Upper lobe of left lung (tissue), 4 donors: ENCODE results near the gene MTF2.

ENCODE experiments used
- CTCF ChIP-seq, 6 experiments: fragments of 450-650 bp in 4 of 6; fragments of 200-600 bp in 2 of 6; sonication (generic) in 2 of 6; IDR thresholded peaks; one replicate each; pipeline ENCODE4 v1.5.1; 2016 to 2019; ENCODE audit warnings: antibody characterized with exemption in 6 of 6
- POLR2A ChIP-seq, 4 donors: fragments of 450-650 bp; IDR thresholded peaks; one replicate each; pipeline ENCODE4 v1.5.1; 2016 to 2017; ENCODE audit warnings: antibody characterized with exemption in 4 of 4, mild to moderate bottlenecking in 2 of 4
- POLR2AphosphoS5 ChIP-seq, 2 donors: sonication (generic); formaldehyde crosslinking; IDR thresholded peaks; one replicate each; pipeline ENCODE4 v1.5.1; 2017; ENCODE audit warnings: antibody characterized with exemption in 2 of 2

GRCh38 chr1:93132638-93133037 is 53.6 kb downstream of the MTF2 start:
- TF ChIP-seq POLR2A (IDR thresholded peaks at IDR 0.05) (no peak), POLR2AphosphoS5 (IDR thresholded peaks at IDR 0.05) (no peak), CTCF (IDR thresholded peaks at IDR 0.05) (no peak)
